Effector CD4-positive, alpha-beta T cell (primary cell): ENCODE results near the gene MPPED1.

Experiments
- DNase-seq: peaks from one replicate; pipeline ENCODE4 v3.0.0-alpha.2; 2020

The MPPED1 gene

DNA sequence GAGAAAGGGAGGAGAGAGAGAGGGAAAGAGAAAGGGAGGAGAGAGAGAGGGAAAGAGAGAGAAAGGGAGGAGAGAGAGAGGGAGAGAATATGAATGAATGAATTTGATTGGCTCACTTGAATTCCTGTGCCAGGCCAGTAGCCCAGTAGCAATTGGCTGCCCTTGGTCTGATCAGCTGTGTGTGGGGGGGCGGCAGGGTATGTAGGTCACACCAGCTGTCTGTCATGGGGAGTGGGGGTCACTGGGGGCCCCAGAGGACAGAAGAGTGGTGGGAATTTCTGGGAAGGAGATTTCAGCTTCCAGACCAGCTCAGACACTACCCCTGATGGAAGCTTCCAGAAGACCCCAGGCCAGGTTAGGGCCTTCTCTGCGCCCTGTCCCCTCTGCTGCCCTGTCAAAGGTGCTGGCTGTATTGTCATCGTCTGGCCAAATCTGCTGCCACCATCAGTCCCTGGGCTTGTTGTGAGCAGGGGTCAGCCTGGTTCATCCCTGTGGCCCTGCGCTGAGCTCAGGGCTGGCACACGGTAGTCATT is 21.1 kb downstream of the MPPED1 start:
- no peak for DNase-seq

DNA sequence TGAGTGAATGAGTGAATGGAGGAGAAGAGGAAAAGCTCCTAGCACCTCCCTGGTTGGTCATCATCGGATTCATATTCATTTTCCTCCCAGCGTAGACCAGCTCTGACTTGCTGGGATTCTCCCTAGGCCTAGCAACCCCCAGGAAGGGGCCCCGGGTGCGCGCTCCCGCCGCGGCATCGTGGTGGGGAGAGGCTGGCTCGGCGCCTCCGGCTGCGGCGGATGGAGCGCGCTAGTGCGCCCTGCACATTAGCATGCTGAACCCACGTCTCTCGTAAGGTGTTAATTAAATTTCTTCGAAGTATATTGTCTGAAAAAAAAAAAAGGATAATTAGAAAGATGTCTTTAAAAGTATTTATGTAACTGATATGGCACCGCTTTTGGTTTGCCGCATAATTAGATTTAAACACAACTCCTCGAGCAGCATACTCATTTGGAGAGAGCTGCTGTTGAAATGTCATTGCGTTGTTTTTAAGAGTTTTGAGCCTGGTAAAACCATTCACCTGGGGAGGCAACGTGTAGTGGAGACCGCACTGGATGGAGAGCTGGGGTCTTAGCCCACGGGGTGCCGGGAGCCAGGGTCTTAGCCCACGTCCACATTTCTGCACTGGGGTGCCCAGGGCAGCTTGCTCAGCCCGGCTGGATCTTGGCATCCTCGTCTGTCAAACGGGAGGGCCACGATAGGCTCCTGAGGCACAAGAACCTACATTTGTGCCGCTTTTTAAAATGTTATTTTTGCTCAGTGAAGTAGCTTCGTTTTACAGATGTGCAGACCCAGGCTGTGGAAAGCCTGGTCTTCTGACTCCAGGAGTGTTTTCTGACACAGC is 21.8 kb downstream of the MPPED1 start:
- no peak for DNase-seq

DNA sequence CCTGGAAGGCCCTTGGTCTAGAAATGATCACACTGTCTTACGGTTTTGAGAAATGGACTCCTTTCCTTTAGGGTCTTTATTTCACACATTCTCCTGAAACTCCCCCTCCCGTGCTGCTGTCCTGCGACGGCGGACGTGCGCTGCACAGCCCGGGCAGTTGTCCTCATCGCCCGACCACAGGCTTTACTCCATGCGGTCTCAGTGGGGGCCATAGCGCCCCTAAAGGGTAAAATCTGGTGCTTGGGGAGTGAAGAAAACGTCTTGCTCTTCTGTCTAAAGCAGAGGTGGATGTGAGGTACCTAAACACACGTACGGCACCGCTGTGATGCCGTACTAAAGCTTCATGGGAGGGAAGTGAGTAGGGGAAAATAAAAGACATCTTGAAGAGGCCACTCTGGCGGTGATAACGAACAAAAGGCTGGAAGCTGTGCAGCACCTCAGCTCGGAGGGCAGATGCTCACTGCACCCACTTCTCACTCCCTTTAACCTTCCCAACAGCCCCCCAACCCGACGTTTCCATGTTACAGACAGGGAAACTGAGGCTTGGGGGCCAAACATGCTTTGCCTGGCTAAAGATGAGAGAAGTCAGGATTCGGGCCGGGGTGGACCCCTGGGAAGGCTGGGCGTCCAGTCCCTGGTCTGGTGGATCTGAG is 22.6 kb downstream of the MPPED1 start:
- DNase-seq, result no peak

GRCh38 chr22:43434928-43435311 is 23.1 kb downstream of the MPPED1 start:
- no peak for DNase-seq

DNA sequence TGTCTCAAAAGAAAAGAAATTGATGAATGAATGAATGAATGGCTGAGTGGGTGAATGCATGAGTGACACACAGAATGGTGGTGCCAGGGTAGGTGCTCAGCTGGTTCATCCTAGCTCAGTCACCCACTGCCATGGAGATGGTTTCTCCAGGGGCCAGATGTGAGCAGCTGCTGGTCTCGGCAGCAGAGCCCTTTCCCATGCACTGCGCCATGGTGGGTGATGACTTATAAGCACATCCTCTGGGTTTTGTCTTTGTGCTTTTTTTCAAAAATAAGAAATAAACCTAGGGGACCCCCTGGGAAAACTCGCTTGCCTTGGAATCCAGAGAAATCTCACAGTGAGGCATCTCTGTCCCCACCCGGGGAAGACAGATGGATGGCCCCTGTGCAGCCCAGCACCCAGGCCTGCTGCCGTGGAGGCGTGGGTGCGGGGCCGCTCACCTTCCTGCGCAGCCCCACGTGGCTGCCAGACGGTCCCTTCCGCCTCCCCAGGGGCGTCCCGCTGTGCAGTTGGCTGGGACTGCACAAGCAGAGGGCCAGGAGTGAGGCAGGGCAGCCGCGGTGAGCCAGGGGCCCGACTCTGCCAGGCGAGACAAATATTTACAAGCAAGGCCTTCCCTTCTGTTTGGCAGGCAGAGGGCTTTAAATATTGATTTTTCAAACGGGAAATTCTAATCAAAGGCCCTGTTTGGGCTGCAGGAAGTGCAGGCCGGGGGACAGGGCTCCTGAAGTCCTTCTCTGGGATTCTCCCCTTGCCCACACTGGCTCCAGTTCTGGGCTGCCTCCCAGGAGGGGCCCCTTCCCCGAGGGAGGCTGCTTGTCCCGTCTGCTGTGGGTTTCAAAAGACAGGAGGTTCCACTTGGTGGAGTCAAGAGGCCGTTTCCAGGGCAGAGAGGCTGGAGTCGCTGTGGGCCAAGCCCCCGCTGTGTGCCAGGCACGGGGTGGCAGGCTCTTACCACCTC is 24.3 kb downstream of the MPPED1 start:
- DNase-seq, result no peak

- no peak for DNase-seq
Measured at GRCh38 chr22:43436868-43437267, 25.1 kb downstream of the MPPED1 start.

- no peak for DNase-seq
Measured at GRCh38 chr22:43437871-43438475, 26.2 kb downstream of the MPPED1 start.

DNA sequence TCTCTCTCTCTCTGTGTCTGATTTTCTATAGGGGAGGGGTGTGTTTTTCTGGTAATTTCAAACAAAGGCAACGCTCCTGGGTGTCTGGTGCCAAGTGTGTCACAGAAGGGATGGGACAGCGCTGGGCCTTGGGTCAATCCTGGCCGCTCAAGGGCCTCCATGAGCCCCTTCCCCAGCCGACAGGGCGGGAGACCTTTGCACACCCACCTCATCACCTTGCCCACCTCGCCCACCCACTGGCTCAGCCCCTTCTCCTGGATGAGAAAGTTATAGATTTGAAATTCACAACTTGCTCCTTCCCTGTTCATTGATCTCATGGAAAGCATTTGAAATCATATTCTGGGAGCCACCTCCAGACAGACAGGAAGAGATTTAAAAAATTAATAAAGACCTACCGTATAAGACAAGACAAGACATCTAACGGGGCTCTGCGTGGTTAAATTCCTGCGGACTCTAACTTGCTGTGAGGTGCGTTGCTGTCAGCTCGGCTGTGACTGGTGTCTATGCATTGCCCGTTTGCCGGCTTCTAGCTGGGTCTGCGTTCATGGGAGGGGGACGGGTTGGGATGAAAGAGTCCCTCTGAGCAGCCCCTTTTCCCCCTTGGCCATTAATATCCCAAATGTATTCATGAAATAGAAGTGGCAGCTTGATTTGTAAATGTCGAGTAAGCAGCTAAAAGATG is 27.0 kb downstream of the MPPED1 start:
- no peak for DNase-seq

- no peak for DNase-seq
Measured at GRCh38 chr22:43439368-43440103, 27.7 kb downstream of the MPPED1 start.

DNA sequence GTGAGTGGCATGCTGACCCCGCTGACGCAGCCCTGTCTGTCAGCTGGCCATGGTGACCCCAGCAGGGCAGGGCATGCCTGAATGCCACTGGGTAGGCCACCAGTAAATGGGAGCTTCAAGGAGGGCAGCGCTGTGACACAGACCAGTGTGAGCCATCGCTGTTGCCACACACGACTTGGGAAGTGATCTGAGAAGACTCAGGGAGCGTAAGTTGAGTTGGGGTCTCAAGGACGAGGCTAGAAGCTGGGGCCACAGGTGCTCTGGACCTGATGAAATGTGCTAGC is 28.2 kb downstream of the MPPED1 start:
- DNase-seq, result no peak

- no peak for DNase-seq
Measured at GRCh38 chr22:43440556-43440955, 28.7 kb downstream of the MPPED1 start.

DNA sequence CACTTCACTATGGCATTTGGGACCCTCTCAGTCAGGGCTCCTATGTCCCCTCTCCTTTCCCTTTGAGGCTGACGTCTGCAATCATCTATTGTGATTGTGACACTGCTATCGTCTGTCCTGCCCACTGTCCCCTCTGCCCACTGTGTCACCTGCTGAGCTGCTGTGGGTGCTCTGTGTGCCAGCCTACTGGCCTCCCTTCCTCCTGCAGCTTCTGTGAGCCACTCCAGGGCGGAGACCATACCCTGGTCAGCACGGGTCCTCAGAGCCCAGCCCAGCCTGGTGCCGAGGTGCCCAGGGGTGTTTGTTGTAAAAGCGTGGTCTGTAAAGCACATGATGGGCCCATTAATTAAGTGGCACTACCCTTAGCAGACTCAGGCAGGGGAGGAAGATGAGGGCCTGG is 29.4 kb downstream of the MPPED1 start:
- no peak for DNase-seq

GRCh38 chr22:43441751-43442150 is 29.9 kb downstream of the MPPED1 start:
- no peak for DNase-seq

DNA sequence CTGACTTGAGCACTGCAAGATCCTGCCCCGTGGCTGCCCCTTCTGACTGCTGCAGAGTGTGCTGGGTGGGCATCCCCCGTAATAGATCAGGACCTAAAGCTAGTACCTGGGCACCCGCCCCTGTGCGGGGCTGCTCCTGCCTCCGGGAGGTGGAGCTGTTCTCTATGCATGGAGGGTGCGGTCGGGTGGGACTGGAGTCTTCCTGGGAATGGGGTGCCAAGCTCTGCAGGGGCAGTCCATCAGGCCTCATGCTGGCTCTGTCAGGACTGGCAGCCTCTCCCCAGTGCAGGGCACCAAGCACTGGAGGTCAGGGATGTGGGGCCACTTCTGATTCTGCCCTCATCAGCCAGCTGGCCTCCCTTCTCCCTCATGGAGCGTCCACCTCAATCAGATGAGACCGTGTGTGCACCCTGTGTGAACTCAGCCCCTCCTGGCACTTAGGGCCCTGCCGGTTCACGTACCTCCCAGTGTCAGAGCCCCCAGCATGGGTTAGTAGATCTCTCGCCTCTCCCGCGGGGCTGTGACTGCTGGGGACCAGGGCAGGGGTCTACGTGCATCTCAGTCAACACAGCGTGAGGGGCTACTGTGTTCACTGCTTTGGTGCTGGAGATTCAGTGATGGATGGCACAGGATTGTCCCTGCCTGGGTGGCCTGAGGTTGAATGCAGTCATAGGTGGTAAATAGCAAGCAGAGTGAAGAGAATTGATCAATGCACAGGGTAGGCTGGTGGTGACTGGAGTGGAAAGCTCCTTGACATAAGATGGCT is 30.8 kb downstream of the MPPED1 start:
- DNase-seq, result no peak

DNA sequence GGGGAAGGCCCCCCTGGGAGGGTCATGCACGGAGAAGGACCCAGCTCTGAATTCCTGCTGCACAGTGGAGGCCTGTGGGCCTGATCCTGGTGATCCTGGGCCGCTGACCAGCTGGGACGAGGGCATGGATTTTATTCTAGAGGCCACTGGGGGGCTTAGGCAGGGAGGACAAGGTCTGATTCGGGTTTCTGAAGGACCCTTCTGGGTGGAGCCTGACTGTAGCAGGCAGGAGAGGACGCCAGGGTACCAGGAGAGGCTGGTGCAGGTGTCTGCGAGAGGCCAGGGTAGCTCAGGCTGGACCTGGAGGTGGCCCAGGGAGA is 31.3 kb downstream of the MPPED1 start:
- DNase-seq, result no peak

- no peak for DNase-seq
Measured at GRCh38 chr22:43446037-43446803, 34.4 kb downstream of the MPPED1 start.

DNA sequence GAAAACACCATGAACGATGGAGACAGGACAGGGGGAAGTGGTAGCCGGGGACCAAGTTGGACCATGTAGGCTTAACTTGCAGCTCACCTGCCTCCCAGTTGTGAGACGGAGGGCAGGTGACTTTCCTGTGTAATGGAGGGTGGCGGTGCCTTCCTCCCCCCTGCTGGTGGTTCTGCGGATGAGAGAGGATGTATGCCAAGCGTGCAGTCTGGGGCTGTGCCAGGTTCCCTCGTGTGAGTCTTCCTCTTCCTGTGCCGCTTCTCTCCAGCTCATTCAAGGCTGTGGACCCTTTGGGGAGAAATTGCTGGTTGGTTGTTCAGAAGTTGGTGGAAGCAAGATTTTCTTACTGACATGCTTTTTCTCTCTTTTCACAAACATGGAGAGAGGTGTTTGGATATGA is 35.1 kb downstream of the MPPED1 start:
- no peak for DNase-seq

DNA sequence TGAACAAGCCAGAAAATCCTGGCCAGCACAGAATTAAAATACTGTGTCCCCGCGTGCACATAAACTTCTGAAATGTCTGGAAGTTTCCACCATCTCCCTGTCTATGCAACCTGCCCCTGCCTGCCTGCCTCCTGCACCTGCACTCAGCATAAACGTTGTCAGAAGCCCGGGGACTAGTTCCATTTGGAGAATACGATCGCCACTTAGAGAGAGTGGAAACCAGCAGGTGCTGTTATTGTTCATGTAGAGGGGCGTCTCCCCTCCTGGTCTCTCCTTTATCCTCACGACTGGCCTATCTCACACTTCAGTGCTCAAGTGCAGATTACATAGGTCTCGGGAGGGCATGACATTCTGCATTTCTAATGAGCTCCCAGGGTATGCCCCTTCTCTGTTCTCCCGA is 35.6 kb downstream of the MPPED1 start:
- no peak for DNase-seq

DNA sequence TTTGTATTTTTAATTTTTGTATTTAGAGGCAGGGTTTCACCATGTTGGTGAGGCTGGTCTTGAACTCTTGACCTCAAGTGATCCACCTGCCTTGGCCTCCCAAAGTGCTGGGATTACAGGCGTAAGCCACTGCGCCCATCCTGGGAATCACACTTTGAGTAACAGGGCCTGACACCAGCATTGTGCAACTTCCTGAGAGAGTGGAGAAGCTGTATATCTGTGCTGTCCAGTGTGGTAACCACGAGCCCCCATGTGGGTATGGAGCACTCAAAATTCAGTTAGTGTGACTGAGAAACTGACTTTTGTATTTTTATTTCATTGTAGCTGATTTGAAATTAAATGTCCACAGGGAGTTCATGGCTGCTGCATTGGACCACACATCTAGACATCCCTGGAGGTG is 36.2 kb downstream of the MPPED1 start:
- no peak for DNase-seq

- no peak for DNase-seq
Measured at GRCh38 chr22:43449205-43449830, 37.5 kb downstream of the MPPED1 start.
